ENCODE results near the gene MTFMT. TPM values are rescaled to one million over a fixed set of nuclear protein-coding genes. Genes with fewer than 3 reads are reported as not detected.

The MTFMT gene
- total and polyA plus RNA-seq, 2 experiments from 2014 or later = 19.0 to 36.0 TPM

DNA sequence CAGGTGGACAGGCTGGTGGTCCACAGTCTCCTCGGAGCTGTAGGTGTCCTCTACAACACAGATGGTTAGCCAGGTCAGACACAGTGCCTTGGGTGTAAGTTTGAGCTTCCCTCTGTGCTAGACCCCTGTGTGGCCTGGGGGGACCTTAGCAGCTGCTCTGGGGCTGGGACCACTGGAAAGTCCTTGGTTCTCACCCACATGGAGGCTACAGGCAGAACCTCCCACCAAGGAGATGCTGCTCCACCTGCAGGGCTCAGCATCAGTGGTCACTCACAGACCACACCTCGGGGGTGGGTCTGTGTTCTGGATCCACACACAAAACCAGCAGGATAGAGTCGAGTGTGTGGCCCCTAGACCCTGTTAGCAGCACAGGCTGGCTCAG lies 29.9 kb upstream of the MTFMT start:
- Histone ChIP-seq H2AFZ (no peak overlapping the region), H3K79me2 (replicated peaks; ENCODE audit: insufficient read depth) (no peaks in the 10 kb centered on the region), H3K4me3 (no peak overlapping the region), H3K27ac (ENCODE audit: low read depth) (no peak overlapping the region), H3K27me3 (ENCODE audit: insufficient read depth) (no peaks in the 10 kb centered on the region), H3K4me2 (no peak overlapping the region), H4K20me1 (replicated peaks; ENCODE audit: insufficient read depth) (no peaks in the 10 kb centered on the region), H3K4me1 (ENCODE audit: insufficient read depth) (no peaks in the 10 kb centered on the region), H3K36me3 (ENCODE audit: insufficient read depth) (no peaks in the 10 kb centered on the region), H3F3A (replicated peaks; ENCODE audit: low read depth) (no peaks in the 10 kb centered on the region), H3K9me2 (ENCODE audit: insufficient read depth) (no peaks in the 10 kb centered on the region)
- Mint-ChIP-seq H3K4me1 (no peaks in the 10 kb centered on the region; the same call in 2 of the 3 replicates), H3K27ac (no peak overlapping the region), H3K4me3 (no peak overlapping the region), H3K36me3 (ENCODE audit: low read depth) (peaks cover 2% of the 10 kb centered on the region; the same call in 1 of the 3 replicates), H3K27me3 (ENCODE audit: insufficient read depth, low read depth, poor library complexity) (peaks cover 4% of the 10 kb centered on the region), H3K9me3 (no peaks in the 10 kb centered on the region)
- no peak for ATAC-seq
- no peak for TF ChIP-seq POLR2AphosphoS5 (IDR thresholded peaks at IDR 0.05; ENCODE audit: low read depth)
- TF ChIP-seq, protein P1, sequence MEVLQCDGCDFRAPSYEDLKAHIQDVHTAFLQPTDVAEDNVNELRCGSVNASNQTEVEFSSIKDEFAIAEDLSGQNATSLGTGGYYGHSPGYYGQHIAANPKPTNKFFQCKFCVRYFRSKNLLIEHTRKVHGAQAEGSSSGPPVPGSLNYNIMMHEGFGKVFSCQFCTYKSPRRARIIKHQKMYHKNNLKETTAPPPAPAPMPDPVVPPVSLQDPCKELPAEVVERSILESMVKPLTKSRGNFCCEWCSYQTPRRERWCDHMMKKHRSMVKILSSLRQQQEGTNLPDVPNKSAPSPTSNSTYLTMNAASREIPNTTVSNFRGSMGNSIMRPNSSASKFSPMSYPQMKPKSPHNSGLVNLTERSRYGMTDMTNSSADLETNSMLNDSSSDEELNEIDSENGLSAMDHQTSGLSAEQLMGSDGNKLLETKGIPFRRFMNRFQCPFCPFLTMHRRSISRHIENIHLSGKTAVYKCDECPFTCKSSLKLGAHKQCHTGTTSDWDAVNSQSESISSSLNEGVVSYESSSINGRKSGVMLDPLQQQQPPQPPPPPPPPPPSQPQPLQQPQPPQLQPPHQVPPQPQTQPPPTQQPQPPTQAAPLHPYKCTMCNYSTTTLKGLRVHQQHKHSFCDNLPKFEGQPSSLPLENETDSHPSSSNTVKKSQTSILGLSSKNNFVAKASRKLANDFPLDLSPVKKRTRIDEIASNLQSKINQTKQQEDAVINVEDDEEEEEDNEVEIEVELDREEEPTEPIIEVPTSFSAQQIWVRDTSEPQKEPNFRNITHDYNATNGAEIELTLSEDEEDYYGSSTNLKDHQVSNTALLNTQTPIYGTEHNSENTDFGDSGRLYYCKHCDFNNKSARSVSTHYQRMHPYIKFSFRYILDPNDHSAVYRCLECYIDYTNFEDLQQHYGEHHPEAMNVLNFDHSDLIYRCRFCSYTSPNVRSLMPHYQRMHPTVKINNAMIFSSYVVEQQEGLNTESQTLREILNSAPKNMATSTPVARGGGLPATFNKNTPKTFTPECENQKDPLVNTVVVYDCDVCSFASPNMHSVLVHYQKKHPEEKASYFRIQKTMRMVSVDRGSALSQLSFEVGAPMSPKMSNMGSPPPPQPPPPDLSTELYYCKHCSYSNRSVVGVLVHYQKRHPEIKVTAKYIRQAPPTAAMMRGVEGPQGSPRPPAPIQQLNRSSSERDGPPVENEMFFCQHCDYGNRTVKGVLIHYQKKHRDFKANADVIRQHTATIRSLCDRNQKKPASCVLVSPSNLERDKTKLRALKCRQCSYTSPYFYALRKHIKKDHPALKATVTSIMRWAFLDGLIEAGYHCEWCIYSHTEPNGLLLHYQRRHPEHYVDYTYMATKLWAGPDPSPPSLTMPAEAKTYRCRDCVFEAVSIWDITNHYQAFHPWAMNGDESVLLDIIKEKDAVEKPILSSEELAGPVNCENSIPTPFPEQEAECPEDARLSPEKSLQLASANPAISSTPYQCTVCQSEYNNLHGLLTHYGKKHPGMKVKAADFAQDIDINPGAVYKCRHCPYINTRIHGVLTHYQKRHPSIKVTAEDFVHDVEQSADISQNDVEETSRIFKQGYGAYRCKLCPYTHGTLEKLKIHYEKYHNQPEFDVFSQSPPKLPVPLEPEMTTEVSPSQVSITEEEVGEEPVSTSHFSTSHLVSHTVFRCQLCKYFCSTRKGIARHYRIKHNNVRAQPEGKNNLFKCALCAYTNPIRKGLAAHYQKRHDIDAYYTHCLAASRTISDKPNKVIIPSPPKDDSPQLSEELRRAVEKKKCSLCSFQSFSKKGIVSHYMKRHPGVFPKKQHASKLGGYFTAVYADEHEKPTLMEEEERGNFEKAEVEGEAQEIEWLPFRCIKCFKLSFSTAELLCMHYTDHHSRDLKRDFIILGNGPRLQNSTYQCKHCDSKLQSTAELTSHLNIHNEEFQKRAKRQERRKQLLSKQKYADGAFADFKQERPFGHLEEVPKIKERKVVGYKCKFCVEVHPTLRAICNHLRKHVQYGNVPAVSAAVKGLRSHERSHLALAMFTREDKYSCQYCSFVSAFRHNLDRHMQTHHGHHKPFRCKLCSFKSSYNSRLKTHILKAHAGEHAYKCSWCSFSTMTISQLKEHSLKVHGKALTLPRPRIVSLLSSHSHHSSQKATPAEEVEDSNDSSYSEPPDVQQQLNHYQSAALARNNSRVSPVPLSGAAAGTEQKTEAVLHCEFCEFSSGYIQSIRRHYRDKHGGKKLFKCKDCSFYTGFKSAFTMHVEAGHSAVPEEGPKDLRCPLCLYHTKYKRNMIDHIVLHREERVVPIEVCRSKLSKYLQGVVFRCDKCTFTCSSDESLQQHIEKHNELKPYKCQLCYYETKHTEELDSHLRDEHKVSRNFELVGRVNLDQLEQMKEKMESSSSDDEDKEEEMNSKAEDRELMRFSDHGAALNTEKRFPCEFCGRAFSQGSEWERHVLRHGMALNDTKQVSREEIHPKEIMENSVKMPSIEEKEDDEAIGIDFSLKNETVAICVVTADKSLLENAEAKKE (CRISPR knock-in tag; IDR thresholded peaks at IDR 0.05) = no peak
- no peak for TF ChIP-seq ZNF114 (CRISPR knock-in tag; IDR thresholded peaks at IDR 0.05)
- no peak for TF ChIP-seq ZNF331 (CRISPR knock-in tag; IDR thresholded peaks at IDR 0.05; ENCODE audit: low read depth)
- TF ChIP-seq NANOG (IDR thresholded peaks at IDR 0.05; ENCODE audit: borderline replicate concordance) = no peak
- TF ChIP-seq, protein P2, sequence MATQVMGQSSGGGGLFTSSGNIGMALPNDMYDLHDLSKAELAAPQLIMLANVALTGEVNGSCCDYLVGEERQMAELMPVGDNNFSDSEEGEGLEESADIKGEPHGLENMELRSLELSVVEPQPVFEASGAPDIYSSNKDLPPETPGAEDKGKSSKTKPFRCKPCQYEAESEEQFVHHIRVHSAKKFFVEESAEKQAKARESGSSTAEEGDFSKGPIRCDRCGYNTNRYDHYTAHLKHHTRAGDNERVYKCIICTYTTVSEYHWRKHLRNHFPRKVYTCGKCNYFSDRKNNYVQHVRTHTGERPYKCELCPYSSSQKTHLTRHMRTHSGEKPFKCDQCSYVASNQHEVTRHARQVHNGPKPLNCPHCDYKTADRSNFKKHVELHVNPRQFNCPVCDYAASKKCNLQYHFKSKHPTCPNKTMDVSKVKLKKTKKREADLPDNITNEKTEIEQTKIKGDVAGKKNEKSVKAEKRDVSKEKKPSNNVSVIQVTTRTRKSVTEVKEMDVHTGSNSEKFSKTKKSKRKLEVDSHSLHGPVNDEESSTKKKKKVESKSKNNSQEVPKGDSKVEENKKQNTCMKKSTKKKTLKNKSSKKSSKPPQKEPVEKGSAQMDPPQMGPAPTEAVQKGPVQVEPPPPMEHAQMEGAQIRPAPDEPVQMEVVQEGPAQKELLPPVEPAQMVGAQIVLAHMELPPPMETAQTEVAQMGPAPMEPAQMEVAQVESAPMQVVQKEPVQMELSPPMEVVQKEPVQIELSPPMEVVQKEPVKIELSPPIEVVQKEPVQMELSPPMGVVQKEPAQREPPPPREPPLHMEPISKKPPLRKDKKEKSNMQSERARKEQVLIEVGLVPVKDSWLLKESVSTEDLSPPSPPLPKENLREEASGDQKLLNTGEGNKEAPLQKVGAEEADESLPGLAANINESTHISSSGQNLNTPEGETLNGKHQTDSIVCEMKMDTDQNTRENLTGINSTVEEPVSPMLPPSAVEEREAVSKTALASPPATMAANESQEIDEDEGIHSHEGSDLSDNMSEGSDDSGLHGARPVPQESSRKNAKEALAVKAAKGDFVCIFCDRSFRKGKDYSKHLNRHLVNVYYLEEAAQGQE (IDR thresholded peaks at IDR 0.05; ENCODE audit: unreplicated experiment) = no peak
- TF ChIP-seq JUNB (IDR thresholded peaks at IDR 0.05; ENCODE audit: unreplicated experiment) = no peak
- no peak for TF ChIP-seq CREB1 (CRISPR knock-in tag; IDR thresholded peaks at IDR 0.05; ENCODE audit: low read depth)
- no peak for TF ChIP-seq STAT1 (IDR thresholded peaks at IDR 0.05; ENCODE audit: unreplicated experiment)
- TF ChIP-seq, protein P3, sequence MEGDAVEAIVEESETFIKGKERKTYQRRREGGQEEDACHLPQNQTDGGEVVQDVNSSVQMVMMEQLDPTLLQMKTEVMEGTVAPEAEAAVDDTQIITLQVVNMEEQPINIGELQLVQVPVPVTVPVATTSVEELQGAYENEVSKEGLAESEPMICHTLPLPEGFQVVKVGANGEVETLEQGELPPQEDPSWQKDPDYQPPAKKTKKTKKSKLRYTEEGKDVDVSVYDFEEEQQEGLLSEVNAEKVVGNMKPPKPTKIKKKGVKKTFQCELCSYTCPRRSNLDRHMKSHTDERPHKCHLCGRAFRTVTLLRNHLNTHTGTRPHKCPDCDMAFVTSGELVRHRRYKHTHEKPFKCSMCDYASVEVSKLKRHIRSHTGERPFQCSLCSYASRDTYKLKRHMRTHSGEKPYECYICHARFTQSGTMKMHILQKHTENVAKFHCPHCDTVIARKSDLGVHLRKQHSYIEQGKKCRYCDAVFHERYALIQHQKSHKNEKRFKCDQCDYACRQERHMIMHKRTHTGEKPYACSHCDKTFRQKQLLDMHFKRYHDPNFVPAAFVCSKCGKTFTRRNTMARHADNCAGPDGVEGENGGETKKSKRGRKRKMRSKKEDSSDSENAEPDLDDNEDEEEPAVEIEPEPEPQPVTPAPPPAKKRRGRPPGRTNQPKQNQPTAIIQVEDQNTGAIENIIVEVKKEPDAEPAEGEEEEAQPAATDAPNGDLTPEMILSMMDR (conservative IDR thresholded peaks at IDR 0.05; ENCODE audit: low read depth in 2 of 2) = no peak
- TF ChIP-seq, protein P4, sequence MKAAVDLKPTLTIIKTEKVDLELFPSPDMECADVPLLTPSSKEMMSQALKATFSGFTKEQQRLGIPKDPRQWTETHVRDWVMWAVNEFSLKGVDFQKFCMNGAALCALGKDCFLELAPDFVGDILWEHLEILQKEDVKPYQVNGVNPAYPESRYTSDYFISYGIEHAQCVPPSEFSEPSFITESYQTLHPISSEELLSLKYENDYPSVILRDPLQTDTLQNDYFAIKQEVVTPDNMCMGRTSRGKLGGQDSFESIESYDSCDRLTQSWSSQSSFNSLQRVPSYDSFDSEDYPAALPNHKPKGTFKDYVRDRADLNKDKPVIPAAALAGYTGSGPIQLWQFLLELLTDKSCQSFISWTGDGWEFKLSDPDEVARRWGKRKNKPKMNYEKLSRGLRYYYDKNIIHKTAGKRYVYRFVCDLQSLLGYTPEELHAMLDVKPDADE (IDR thresholded peaks at IDR 0.05) = no peak
- TF ChIP-seq EZH2phosphoT487 (IDR thresholded peaks at IDR 0.05; ENCODE audit: unreplicated experiment) = no peak
- no peak for TF ChIP-seq EZH2 (IDR thresholded peaks at IDR 0.05; ENCODE audit: low read depth, unreplicated experiment)
- no peak for DNase-seq (ENCODE audit: low spot score)
